ENCODE results near the gene SPEM1. TPM values are rescaled to one million over a fixed set of nuclear protein-coding genes. Genes with fewer than 3 reads are reported as not detected.

Gene SPEM1
- total and polyA plus RNA-seq, 11 donors: not detected

GRCh38 chr17:7380321-7380720 is 39.8 kb upstream of the SPEM1 start:
- Histone ChIP-seq H3K27ac (peak overlapping the region in 11 of 12 donors; percentile 35 to 73 (median 57)), H3K27me3 (peaks cover 0 to 41% (median 11%) of the 10 kb centered on the region in 9 donors), H3K36me3 (no peaks in the 10 kb centered on the region), H3K4me1 (peaks cover 0 to 36% (median 22%) of the 10 kb centered on the region in 12 donors), H3K4me3 (peak overlapping the region in 11 of 12 donors; percentile 43 to 58 (median 52)), H3K9me3 (peaks cover 0 to 4% (median 0%) of the 10 kb centered on the region in 12 donors)
- no peak for TF ChIP-seq POLR2A (IDR thresholded peaks at IDR 0.05)
- TF ChIP-seq CTCF (IDR thresholded peaks at IDR 0.05): peak in 1 of 12 donors; percentile 15
- ATAC-seq: peak; percentile 83 to 91 (median 86)
- intact Hi-C loops (cut with DNase I): no loop called here
- 19 to 29% (median 27%) methylated on average over 6 to 7 of the region's 7 CpGs for WGBS, 4 donors
- DNase-seq: peak in 4 of 5 donors; percentile 59 to 83 (median 74)

DNA sequence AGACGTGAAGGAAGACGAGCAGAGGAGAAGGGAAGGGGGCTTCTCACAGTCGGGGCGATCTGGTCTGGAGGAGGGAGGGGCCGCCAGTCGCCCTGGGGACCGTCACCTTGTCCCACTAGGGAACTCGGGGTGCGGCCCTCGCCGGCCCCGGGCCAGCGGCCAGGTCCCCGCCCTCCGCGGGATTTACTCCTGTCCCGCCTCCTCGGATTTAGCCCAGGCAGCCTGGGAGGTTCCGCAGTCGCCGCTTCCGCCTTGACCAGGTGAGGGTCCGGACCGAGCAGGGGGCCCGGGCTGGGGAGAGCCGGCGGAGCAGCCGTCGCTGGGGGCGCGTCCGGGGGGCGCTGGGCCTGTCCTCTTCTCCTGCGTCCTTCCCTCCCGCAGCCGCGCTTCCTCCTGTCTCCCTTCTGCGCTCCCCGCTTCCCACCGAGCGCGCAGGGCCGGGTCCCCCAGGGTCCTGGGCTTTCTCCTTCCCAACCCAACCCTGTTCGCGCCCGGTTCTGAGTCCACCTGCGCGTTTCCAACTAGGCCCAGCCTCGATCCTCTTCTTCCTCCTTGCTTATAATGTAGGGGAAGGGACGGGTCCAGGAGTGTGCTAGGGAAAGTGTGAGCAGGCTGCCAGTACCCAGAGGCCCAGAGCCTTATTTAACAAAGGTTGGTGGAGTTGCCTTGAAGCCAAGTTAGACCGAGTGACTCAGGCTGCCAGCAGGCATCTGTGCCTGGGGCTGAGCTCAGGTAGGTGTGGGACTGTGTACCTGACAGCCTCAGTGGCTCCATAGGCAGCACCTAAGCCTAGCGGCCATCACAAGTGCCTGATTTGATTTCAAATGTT is 39.1 kb upstream of the SPEM1 start, which contains the start of gene TNK1:
TNK1 (plus strand) TSS at position 235 of the 829 bp plus-strand sequence. CDS start 1,838 bp downstream, outside the sequence.
- H3K27me3 ChIP-seq: peaks cover 0 to 41% (median 11%) of the 10 kb centered on the region in 9 donors
- intact Hi-C loops (cut with DNase I): no loop called here
- H3K9me3 ChIP-seq: peaks cover 0 to 4% (median 0%) of the 10 kb centered on the region in 12 donors
- 2 to 7% (median 4%) methylated on average over 38 to 52 of the region's 52 CpGs for WGBS, 4 donors
- DNase-seq: peak; percentile 42 to 72 (median 53)
- TF ChIP-seq CTCF (IDR thresholded peaks at IDR 0.05) (no peak), POLR2A (IDR thresholded peaks at IDR 0.05) (peak in 1 of 2 donors; percentile 33)
- peaks cover 0 to 36% (median 22%) of the 10 kb centered on the region in 12 donors for H3K4me1 ChIP-seq
- H3K27ac ChIP-seq: peak within 1 kb of the TSS in 11 of 12 donors; percentile 35 to 73 (median 57)
- H3K4me3 ChIP-seq: peak within 1 kb of the TSS; percentile 26 to 58 (median 52)
- no peaks in the 10 kb centered on the region for H3K36me3 ChIP-seq
- peak; percentile 23 to 68 (median 59) for ATAC-seq

DNA sequence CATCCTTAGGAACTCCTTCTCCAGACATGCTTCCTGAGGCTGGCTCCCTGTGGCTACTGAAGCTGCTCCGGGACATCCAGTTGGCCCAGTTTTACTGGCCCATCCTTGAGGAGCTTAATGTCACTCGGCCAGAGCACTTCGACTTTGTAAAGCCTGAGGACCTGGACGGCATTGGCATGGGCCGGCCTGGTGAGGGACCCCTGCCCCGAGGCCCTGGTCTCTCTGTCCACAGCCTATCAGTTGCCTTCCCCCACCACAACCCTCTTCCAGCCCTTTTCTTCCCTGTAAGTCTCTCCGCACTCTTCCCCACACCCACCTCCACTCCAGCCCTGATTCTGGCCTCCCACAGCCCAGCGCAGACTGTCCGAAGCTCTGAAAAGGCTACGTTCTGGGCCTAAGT is 37.2 kb upstream of the SPEM1 start:
- Histone ChIP-seq H3K4me3 (no peak overlapping the region), H3K27ac (no peak overlapping the region), H3K9me3 (peaks cover 0 to 4% (median 0%) of the 10 kb centered on the region in 12 donors), H3K27me3 (peaks cover 0 to 41% (median 11%) of the 10 kb centered on the region in 9 donors), H3K36me3 (peaks cover 0 to 6% (median under 1%) of the 10 kb centered on the region in 9 donors), H3K4me1 (peaks cover 0 to 36% (median 22%) of the 10 kb centered on the region in 12 donors)
- intact Hi-C loops (cut with DNase I): no loop called here
- TF ChIP-seq POLR2A (IDR thresholded peaks at IDR 0.05) (no peak), CTCF (IDR thresholded peaks at IDR 0.05) (no peak)
- DNase-seq: no peak
- no peak for ATAC-seq
- WGBS, 4 donors: 87 to 91% (median 90%) methylated on average over 10 of the region's 10 CpGs

GRCh38 chr17:7383371-7383741 is 36.8 kb upstream of the SPEM1 start:
- ATAC-seq: no peak
- H3K27me3 ChIP-seq: peaks cover 0 to 41% (median 11%) of the 10 kb centered on the region in 9 donors

More at GRCh38 chr17:7383371-7383741, 36.8 kb upstream of the SPEM1 start:
- WGBS, 4 donors: 65 to 79% (median 78%) methylated on average over 5 to 11 of the region's 11 CpGs
- Histone ChIP-seq H3K36me3 (peaks cover 0 to 10% (median 4%) of the 10 kb centered on the region in 9 donors), H3K4me3 (peak overlapping the region in 8 of 12 donors; percentile 41 to 60 (median 53)), H3K9me3 (peaks cover 0 to 4% (median 0%) of the 10 kb centered on the region in 12 donors), H3K4me1 (peaks cover 0 to 36% (median 22%) of the 10 kb centered on the region in 12 donors), H3K27ac (no peak overlapping the region)
- TF ChIP-seq POLR2A (IDR thresholded peaks at IDR 0.05): no peak
- TF ChIP-seq CTCF (IDR thresholded peaks at IDR 0.05): no peak
- DNase-seq: no peak
- intact Hi-C loops (cut with DNase I): no loop called here

Measured in heart left ventricle (tissue), 16 donors.